Liver (tissue), 9 donors: ENCODE results near the gene HHIPL1. TPM values are rescaled to one million over a fixed set of nuclear protein-coding genes. Genes with fewer than 3 reads are reported as not detected.

ENCODE experiments used
- DNase-seq: peaks from one replicate; pipeline ENCODE4 v3.0.0-alpha.2; 2017; ENCODE audit warnings: low spot score
- H3K27ac ChIP-seq, 2 donors: one replicate each; pipeline ENCODE4 v1.7.0; 2013; ENCODE audit warnings: inconsistent platforms in 2 of 2, low read length in 2 of 2, control low read depth in 1 of 2, low read depth in 1 of 2, mild to moderate bottlenecking in 1 of 2
- H3K27me3 ChIP-seq, 4 donors: one replicate each; pipeline versions ENCODE4 v1.6.1 to v1.7.0; 2013; ENCODE audit warnings: low read length in 3 of 4, inconsistent platforms in 1 of 4, mild to moderate bottlenecking in 1 of 4, moderate library complexity in 1 of 4; ENCODE audit not compliant: control insufficient read depth in 4 of 4, insufficient read depth in 4 of 4
- H3K36me3 ChIP-seq, 4 donors: one replicate each; pipeline versions ENCODE4 v1.6.1 to v1.7.0; 2013; ENCODE audit warnings: low read length in 3 of 4, mild to moderate bottlenecking in 3 of 4, low read depth in 1 of 4, moderate library complexity in 1 of 4; ENCODE audit not compliant: control insufficient read depth in 4 of 4, insufficient read depth in 3 of 4
- H3K4me1 ChIP-seq, 4 donors: one replicate each; pipeline versions ENCODE4 v1.6.1 to v1.7.0; 2013; ENCODE audit warnings: low read length in 3 of 4, mild to moderate bottlenecking in 3 of 4, moderate library complexity in 1 of 4; ENCODE audit not compliant: control insufficient read depth in 4 of 4, insufficient read depth in 4 of 4
- H3K4me3 ChIP-seq, 3 donors: one replicate each; pipeline versions ENCODE4 v1.6.1 to v1.7.0; 2013; ENCODE audit warnings: low read length in 3 of 3, control low read depth in 1 of 3, low read depth in 1 of 3, mild to moderate bottlenecking in 1 of 3
- H3K9ac ChIP-seq, 2 donors: one replicate each; pipeline ENCODE4 v1.7.0; 2013; ENCODE audit warnings: low read length in 2 of 2, mild to moderate bottlenecking in 2 of 2, moderate library complexity in 2 of 2, control low read depth in 1 of 2, low read depth in 1 of 2
- H3K9me3 ChIP-seq, 4 donors: one replicate each; pipeline versions ENCODE4 v1.6.1 to v1.7.0; 2013; ENCODE audit warnings: low read length in 3 of 4; ENCODE audit not compliant: control insufficient read depth in 4 of 4
- CTCF ChIP-seq: fragments of 150-350 bp; IDR thresholded peaks from 2 replicates; pipeline ENCODE4 v1.5.1; 2017; ENCODE audit warnings: improper control_type of control experiment, low read depth, low read length; ENCODE audit not compliant: missing input control
- EGR1 ChIP-seq, 2 donors: IDR thresholded peaks; 2 replicates each; pipeline ENCODE4 v1.6.1; 2016 to 2018; ENCODE audit warnings: antibody characterized with exemption in 2 of 2, low read depth in 2 of 2
- FOXA1 ChIP-seq: IDR thresholded peaks from 2 replicates; pipeline ENCODE4 v1.6.1; 2016; ENCODE audit warnings: antibody characterized with exemption
- HNF4G ChIP-seq: IDR thresholded peaks from 2 replicates; pipeline ENCODE4 v1.6.1; 2016; ENCODE audit warnings: antibody characterized with exemption
- JUND ChIP-seq, 2 donors: IDR thresholded peaks; 2 replicates each; pipeline ENCODE4 v1.6.1; 2016; ENCODE audit warnings: antibody characterized with exemption in 2 of 2
- RXRA ChIP-seq, 2 donors: IDR thresholded peaks; 2 replicates each; pipeline ENCODE4 v1.6.1; 2017 to 2018; ENCODE audit warnings: antibody characterized with exemption in 2 of 2, mild to moderate bottlenecking in 1 of 2
- SP1 ChIP-seq: IDR thresholded peaks from 2 replicates; pipeline ENCODE4 v1.6.1; 2018; ENCODE audit warnings: antibody characterized with exemption, mild to moderate bottlenecking
- TAF1 ChIP-seq: conservative IDR thresholded peaks from 2 replicates; pipeline ENCODE4 v1.6.1; 2016; ENCODE audit warnings: antibody characterized with exemption, mild to moderate bottlenecking
- YY1 ChIP-seq: IDR thresholded peaks from 2 replicates; pipeline ENCODE4 v1.6.1; 2016; ENCODE audit warnings: antibody characterized with exemption, mild to moderate bottlenecking
- WGBS: extraction: QIAGEN DNeasy Blood & Tissue Kit; methylation state at CpG from one replicate; pipeline ENCODE4 v1.1.7; 2013; 5-methylcytosine and 5-hydroxymethylcytosine counted together
- polyA plus RNA-seq, 2 donors: library from polyadenylated mRNA; stranded (reverse) in 1 of 2; unstranded in 1 of 2; fragments of 200-250 nt in 1 of 2; fragments of >200 nt in 1 of 2; fragmentation: Nextera tagmentation in 1 of 2; extraction: Ambion mirVana in 1 of 2; gene quantifications; one replicate each; pipeline versions ENCODE4 v1.2.1 to v1.2.3, GENCODE V29; 2013 to 2015
- total RNA-seq, 2 donors: library from RNA; depleted of rRNA; stranded (reverse); fragments of >200 nt; gene quantifications; one replicate each; pipeline ENCODE4 v1.2.3, GENCODE V29; 2014
- TF ChIP-seq, protein P1 (sequence below): IDR thresholded peaks from 2 replicates; pipeline ENCODE4 v1.6.1; 2016; ENCODE audit warnings: antibody characterized with exemption
- donor health status: healthy.
- donor health status: healthy.
- donor health status: healthy.
- donor health status: healthy.
- donor health status: healthy.

The HHIPL1 gene
- total and polyA plus RNA-seq, 4 donors, result 0.96 to 1.7 (median 1.0) TPM

- DNase-seq, result no peak
- Histone ChIP-seq H3K9ac (no peak overlapping the region), H3K4me1 (peaks cover 2 to 15% (median 13%) of the 10 kb centered on the region in 4 donors), H3K4me3 (no peak overlapping the region), H3K36me3 (no peaks in the 10 kb centered on the region), H3K27ac (no peak overlapping the region), H3K9me3 (no peaks in the 10 kb centered on the region), H3K27me3 (no peaks in the 10 kb centered on the region)
- TF ChIP-seq CTCF, result no peak
- no peak for TF ChIP-seq FOXA1
- no peak for TF ChIP-seq HNF4G
- no peak for TF ChIP-seq TAF1
- WGBS, result 81% methylated on average over 9 of the region's 9 CpGs
These were observed 22.9 kb downstream of the HHIPL1 start for GRCh38 chr14:99667821-99668220.

GRCh38 chr14:99668307-99669295 lies 23.7 kb downstream of the HHIPL1 start:
- DNase-seq, result no peak
- WGBS, result 92% methylated on average over 27 of the region's 27 CpGs
- no peak overlapping the region for H3K9ac ChIP-seq
- TF ChIP-seq, protein P1, sequence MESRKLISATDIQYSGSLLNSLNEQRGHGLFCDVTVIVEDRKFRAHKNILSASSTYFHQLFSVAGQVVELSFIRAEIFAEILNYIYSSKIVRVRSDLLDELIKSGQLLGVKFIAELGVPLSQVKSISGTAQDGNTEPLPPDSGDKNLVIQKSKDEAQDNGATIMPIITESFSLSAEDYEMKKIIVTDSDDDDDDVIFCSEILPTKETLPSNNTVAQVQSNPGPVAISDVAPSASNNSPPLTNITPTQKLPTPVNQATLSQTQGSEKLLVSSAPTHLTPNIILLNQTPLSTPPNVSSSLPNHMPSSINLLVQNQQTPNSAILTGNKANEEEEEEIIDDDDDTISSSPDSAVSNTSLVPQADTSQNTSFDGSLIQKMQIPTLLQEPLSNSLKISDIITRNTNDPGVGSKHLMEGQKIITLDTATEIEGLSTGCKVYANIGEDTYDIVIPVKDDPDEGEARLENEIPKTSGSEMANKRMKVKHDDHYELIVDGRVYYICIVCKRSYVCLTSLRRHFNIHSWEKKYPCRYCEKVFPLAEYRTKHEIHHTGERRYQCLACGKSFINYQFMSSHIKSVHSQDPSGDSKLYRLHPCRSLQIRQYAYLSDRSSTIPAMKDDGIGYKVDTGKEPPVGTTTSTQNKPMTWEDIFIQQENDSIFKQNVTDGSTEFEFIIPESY, result no peak
- TF ChIP-seq YY1 (no peak), RXRA (IDR thresholded peaks at IDR 0.05) (no peak), CTCF (no peak), SP1 (no peak), JUND (IDR thresholded peaks at IDR 0.05) (no peak), HNF4G (no peak), EGR1 (IDR thresholded peaks at IDR 0.05; ENCODE audit: low read depth in 2 of 2) (no peak)
- no peaks in the 10 kb centered on the region for H3K36me3 ChIP-seq
- H3K9me3 ChIP-seq, result no peaks in the 10 kb centered on the region
- peaks cover 2 to 18% (median 13%) of the 10 kb centered on the region in 4 donors for H3K4me1 ChIP-seq
- H3K27ac ChIP-seq, result no peak overlapping the region
- no peak overlapping the region for H3K4me3 ChIP-seq
- no peaks in the 10 kb centered on the region for H3K27me3 ChIP-seq
